ENCODE data around the gene ZC3H8.

DNA sequence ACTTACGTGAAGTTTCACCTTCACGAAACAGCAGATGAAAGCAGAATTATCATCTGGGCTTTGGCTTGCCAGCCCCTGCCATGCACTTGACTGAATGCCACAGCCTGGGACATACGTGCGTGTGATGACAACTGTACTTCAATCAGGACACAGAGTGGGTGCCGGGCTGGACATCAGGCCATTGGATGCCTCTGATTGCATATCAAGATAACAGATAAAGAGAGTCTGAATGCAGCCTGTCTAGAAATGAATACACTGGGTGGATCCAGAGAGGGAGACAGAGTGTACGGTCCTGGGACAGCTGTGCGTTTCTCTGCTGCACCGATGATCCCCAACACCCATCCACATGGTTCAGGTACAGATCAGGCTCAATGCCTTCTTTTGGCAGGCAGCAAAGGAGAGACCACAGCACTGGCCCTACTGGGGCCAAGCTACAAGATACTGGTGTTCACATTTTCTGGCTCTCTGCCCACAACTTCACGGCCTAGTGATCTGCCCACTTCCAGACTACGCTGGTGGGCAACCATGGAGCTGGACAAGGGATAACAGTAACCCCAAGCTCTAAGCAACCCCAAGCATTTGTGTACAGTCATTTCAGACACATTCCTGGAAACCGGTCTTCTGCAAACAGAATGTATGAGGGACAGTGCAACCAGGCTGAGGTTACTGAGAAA is 81.1 kb downstream of the ZC3H8 start:
- TF ChIP-seq, protein P1, sequence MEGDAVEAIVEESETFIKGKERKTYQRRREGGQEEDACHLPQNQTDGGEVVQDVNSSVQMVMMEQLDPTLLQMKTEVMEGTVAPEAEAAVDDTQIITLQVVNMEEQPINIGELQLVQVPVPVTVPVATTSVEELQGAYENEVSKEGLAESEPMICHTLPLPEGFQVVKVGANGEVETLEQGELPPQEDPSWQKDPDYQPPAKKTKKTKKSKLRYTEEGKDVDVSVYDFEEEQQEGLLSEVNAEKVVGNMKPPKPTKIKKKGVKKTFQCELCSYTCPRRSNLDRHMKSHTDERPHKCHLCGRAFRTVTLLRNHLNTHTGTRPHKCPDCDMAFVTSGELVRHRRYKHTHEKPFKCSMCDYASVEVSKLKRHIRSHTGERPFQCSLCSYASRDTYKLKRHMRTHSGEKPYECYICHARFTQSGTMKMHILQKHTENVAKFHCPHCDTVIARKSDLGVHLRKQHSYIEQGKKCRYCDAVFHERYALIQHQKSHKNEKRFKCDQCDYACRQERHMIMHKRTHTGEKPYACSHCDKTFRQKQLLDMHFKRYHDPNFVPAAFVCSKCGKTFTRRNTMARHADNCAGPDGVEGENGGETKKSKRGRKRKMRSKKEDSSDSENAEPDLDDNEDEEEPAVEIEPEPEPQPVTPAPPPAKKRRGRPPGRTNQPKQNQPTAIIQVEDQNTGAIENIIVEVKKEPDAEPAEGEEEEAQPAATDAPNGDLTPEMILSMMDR (IDR thresholded peaks at IDR 0.05) = no peak
- TF ChIP-seq POLR2A (IDR thresholded peaks at IDR 0.05) = no peak
